NCI-H146 (cell line): Measurements from ENCODE around the gene CYBA.

Source experiments
- DNase-seq: peaks from one replicate; lab custom pipeline; 2025; lab: John Stamatoyannopoulos, UW

CYBA gene

GRCh38 chr16:88645455-88645854 is 5.4 kb downstream of the CYBA start:
- no peak for DNase-seq

DNA sequence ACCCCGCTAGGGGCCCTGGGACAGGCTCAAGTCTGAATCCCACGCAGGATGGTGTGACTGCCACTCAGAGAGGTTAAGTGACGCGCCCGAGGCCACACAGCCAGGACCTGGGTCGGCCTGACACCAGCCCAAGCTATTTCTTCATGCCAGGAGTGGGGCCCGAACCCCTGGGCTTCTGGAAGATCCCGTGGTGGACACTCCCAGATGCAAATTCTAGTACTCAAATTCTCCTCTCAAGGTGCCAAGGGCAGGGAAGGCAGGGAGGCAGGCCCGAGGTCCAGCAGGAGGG is 7.3 kb downstream of the CYBA start:
- no peak for DNase-seq

DNA sequence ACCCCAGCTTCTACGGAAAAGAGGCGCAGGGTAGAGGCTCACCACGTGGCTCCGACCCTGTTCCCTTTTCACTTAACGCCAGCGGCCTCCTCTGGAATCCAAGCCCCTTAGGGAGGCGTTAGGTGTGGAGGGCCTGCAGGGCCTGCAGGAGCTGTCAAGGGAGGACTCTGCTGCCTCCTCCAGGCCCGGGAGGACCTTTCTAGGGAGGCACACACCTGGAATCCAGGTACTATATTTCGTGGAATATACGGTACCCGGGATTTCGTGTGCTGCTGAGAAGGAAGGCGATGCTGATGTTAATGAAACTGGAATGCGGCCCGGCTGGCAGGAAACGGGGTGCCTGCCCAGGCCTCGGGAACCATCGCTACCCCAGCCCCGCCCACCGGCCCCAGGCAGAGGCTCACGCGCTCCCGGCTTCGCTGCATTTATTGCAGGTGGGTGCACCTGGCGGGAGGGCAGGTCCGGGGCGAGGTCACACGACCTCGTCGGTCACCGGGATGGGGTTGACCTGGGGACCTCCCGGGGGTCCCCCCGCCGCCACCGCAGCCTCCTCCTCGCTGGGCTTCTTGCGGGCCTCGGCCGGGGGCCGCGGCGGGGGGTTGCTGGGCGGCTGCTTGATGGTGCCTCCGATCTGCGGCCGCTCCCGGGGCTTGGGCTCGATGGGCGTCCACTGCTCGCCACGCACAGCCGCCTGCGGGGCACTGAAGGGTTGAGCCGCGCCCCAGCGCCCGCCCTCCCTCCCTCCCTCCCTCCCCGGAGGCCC is 7.8 kb downstream of the CYBA start:
- no peak for DNase-seq

GRCh38 chr16:88640498-88641247 is 10.2 kb downstream of the CYBA start:
- no peak for DNase-seq

- DNase-seq: no peak
These were observed 10.8 kb downstream of the CYBA start for GRCh38 chr16:88640039-88640495.

DNA sequence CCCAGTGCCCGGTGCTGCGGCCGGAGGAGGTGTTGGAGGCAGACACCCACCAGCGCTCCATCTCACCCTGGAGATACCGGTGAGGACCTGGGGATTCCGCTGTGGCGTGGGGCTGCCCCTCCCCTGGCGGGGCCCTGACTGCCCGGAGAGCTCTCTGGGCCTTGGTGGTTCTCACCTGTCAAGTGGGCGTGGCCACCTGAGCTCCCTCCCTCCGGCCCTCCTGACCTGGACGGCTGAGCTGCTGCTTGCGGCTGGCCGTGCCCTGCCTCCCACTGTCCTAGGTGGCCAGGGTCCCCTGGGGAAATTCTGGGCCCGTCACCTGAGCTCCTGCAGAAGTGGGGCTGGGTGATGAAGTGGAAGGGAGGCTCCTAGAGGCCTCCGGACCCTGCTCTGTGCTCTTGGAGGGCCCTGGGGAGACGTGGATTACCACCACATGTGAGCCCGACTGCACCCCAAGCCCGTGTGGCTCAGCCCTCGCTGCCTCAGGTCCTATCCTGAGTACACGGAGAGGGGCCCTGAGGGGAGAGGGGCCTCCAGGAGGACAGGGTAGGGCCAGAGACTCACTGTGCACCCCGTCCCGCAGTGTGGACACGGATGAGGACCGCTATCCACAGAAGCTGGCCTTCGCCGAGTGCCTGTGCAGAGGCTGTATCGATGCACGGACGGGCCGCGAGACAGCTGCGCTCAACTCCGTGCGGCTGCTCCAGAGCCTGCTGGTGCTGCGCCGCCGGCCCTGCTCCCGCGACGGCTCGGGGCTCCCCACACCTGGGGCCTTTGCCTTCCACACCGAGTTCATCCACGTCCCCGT is 11.4 kb downstream of the CYBA start:
- no peak for DNase-seq

DNA sequence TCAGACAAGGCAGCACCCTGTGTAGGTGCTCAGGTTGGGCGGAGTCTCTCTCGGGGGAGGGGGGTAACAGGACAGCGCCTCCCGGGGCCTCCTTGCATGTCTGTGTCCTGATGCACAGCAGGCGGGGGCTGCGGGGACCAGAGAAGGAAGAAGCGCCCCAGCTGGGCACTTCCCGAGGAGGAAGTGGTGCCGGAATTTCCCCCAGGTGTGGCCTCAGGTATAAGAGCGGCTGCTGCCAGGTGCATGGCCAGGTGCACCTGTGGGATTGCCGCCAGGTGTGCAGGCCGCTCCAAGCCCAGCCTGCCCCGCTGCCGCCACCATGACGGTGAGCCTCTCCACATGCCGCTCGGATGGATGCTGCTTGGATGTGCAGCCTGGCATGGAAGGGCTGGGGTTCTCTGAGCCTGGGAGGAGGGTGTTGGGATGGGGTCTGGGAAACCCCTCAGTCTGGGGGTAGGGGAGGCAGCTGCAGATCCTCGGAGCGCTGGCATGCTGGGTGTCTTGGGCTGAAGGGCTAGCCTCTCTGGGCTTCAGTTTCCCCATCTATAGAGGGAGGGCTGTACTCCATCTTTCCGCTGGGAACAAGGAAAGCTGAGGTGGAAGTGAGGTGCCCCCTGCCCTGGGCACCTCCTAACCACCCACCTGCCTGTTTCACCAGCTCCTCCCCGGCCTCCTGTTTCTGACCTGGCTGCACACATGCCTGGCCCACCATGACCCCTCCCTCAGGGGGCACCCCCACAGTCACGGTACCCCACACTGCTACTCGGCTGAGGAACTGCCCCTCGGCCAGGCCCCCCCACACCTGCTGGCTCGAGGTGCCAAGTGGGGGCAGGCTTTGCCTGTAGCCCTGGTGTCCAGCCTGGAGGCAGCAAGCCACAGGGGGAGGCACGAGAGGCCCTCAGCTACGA is 12.3 kb downstream of the CYBA start, which contains the start of gene IL17C:
Gene IL17C, plus strand, starts transcription at position 250 of the 908 bp plus-strand sequence. Its CDS starts 70 bp downstream, at position 320.
- peak; percentile 41 for DNase-seq

GRCh38 chr16:88636488-88637265 is 14.2 kb downstream of the CYBA start:
- no peak for DNase-seq

DNA sequence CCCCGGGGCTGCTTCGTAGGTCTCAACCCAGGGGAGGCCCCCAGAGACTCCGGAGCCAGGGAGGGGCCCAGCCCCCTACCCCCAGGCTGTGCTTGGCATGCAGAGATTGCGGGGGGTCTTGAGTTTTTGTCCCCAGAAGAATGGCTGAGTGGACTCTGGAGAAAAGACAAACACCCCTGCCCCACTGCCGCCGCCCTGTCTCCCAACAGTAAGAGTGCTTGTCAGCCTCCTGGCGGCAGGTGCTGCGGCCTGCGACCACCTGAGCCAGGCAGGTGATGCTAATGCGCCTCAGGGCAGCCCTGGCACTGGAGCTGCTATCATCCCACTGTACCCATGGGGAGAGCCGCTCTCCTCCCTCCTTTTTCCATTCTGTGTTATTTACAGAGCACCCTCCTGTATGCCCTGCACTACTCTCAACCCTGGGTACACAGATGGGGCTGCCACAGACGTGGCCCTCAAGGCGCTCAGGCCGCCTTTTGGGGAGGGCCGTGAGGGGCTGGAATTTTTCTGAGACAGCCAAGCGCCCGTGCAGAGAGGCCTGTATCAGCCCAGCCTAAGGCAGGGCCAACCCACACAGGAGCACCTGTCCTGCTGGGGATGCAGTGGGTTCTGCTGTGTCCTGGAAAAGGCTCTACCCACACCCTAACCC is 15.1 kb downstream of the CYBA start:
- no peak for DNase-seq

DNA sequence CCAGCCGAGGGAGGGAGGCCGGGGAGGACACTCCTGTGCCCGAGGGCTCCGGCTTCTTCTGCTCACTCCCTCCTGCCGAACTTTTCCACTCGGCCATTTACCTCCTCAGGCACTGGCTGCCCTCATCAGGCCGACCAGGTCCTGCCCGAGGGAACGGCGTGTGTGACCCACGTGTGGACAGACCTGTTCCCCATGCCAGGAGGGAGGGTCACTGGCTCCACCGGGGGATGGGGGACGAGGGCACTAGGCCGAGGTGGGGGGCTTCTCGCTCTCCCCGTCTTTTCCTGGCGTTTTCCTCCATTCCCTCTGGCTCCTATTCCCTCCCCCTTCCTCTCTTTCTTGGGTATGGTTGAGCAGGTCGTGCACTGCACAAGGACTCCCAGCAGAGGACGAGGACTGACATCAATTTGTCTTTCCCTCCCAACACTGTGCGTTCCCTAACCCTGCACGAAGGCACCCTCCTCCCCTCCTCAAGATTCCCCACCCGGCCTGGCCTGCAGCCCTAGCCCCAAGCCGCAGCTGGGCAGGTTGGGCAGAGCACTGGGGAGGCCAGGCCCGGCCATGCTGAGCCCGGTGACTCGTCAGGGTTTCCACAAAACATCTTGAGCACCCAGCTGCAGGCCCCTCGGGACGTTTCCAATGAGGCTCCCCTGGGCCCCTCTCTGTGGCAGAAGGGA is 15.7 kb downstream of the CYBA start:
- no peak for DNase-seq

GRCh38 chr16:88634141-88634993 is 16.5 kb downstream of the CYBA start:
- no peak for DNase-seq

DNA sequence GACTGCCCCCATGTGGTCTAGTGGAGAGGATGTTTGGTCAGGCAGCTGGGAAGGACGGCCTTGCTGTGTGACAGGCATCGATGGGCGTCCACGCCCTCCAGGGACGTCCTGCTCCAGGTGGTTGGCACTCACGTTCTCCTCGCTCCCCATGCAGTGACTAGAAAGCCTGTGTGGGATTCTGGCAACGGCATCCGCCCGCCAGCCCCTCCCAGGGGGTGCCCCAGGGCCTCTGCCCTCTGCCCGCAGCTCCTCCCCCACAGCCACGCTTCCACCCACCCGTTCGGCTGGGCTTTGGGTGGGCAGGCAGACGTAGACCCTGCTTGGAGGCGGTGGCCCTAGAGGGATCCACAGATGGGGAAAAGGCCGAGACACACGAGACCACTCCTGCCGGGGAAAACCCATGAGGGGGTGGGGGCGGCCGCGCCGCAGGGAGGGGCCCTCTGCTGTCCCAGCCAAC is 17.1 kb downstream of the CYBA start:
- no peak for DNase-seq

- DNase-seq: no peak
These were observed 18.3 kb downstream of the CYBA start for GRCh38 chr16:88632587-88632930.

GRCh38 chr16:88631920-88632586 is 18.8 kb downstream of the CYBA start:
- DNase-seq: no peak

- no peak for DNase-seq
These were observed 19.5 kb downstream of the CYBA start for GRCh38 chr16:88631384-88631783.

GRCh38 chr16:88630941-88631340 is 19.9 kb downstream of the CYBA start:
- no peak for DNase-seq

DNA sequence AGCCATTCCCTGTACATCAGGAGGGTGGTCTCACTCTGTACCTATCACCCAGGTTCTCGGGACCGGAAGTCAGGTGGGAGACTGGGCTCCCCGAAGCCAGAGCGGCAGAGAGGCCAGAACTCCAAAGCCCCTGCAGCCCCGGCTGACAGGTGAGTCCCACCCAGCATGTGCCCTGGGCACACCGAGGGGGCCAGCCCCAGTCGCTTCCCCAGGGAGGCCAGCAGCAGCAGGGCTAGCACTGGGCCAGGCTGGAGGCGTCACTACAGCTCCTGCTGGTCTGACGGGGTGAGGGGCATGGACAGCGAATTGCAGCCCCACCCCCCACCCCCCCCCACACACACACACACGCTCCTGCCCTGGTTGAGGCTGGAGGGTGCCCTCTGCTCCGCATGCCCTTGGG is 20.4 kb downstream of the CYBA start:
- no peak for DNase-seq

- no peak for DNase-seq
These were observed 21.0 kb downstream of the CYBA start for GRCh38 chr16:88629835-88630234.
